H1 (cell line): ENCODE data around the gene TEX22. TPM values are rescaled to one million over a fixed set of nuclear protein-coding genes. Genes with fewer than 3 reads are reported as not detected.

Experiments
- CTCF ChIA-PET: fragments of 300-600 bp; sonication (Branson Sonifier 250); formaldehyde crosslinking; loops from one replicate; lab custom pipeline; 2021; ENCODE audit not compliant: partially characterized antibody; lab: Charles Lee
- POLR2A ChIA-PET: fragments of 300-600 bp; sonication (Branson Sonifier 250); formaldehyde crosslinking; loops from one replicate; lab custom pipeline; 2021; ENCODE audit warnings: inconsistent platforms; ENCODE audit not compliant: partially characterized antibody; lab: Charles Lee
- DNase-seq, 2 experiments: peaks; one replicate each; pipeline versions ENCODE4 v3.0.0 to v3.0.0-alpha.2; 2010 to 2022; ENCODE audit warnings: low spot score in 2 of 2, low read depth in 1 of 2, mixed read lengths in 1 of 2
- FAIRE-seq: peaks from 2 replicates; lab custom pipeline; 2011; peaks lifted over from hg19 to GRCh38; lab: Jason Lieb, UNC
- H2AFZ ChIP-seq: 2 replicates; pipeline ENCODE4 v1.8.1; 2012; ENCODE audit warnings: low read length, inconsistent platforms
- H2AK5ac ChIP-seq: 2 replicates; pipeline ENCODE4 v1.6.1; 2013; ENCODE audit warnings: low read depth, low read length
- H2BK120ac ChIP-seq: replicated peaks from 2 replicates; pipeline ENCODE3; 2013; ENCODE audit warnings: low read depth, low read length, inconsistent platforms
- H2BK12ac ChIP-seq: 2 replicates; pipeline ENCODE4 v1.6.1; 2013; ENCODE audit warnings: low read depth, low read length
- H2BK15ac ChIP-seq: 2 replicates; pipeline ENCODE4 v1.6.1; 2013; ENCODE audit warnings: low read length
- H2BK20ac ChIP-seq: 2 replicates; pipeline ENCODE4 v1.6.1; 2013; ENCODE audit warnings: low read length
- H2BK5ac ChIP-seq: 2 replicates; pipeline ENCODE4 v1.6.1; 2013; ENCODE audit warnings: low read depth, low read length
- H3K14ac ChIP-seq: 2 replicates; pipeline ENCODE4 v1.6.1; 2013; ENCODE audit warnings: inconsistent platforms; ENCODE audit not compliant: insufficient read length
- H3K18ac ChIP-seq: 2 replicates; pipeline ENCODE4 v1.6.1; 2013; ENCODE audit warnings: low read length; ENCODE audit errors: extremely low read depth
- H3K23ac ChIP-seq: 2 replicates; pipeline ENCODE4 v1.6.1; 2013; ENCODE audit warnings: inconsistent platforms; ENCODE audit not compliant: insufficient read length
- H3K23me2 ChIP-seq: 2 replicates; pipeline ENCODE4 v1.6.1; 2013; ENCODE audit warnings: low read depth, low read length
- H3K27ac ChIP-seq: 2 replicates; pipeline ENCODE4 v1.6.1; 2011; ENCODE audit warnings: low read depth, low read length, inconsistent platforms
- H3K27me3 ChIP-seq, 4 experiments: replicated peaks in 1 of 4; 1 replicate in 1 of 4; 2 replicates in 3 of 4; pipeline versions ENCODE4 v1.6.1 to v1.8.1; 2011 to 2013; ENCODE audit warnings: low read length in 3 of 4, mild to moderate bottlenecking in 3 of 4, inconsistent platforms in 2 of 4, mixed read lengths in 2 of 4, moderate library complexity in 1 of 4; ENCODE audit not compliant: control insufficient read depth in 3 of 4, insufficient read depth in 3 of 4; ENCODE audit errors: extremely low read depth in 1 of 4
- H3K36me3 ChIP-seq, 4 experiments: 2 replicates each; pipeline versions ENCODE4 v1.6.1 to v1.8.1; 2011 to 2013; ENCODE audit warnings: mild to moderate bottlenecking in 4 of 4, low read length in 3 of 4, moderate library complexity in 2 of 4, control low read depth in 1 of 4, inconsistent platforms in 1 of 4; ENCODE audit not compliant: insufficient read depth in 4 of 4, control insufficient read depth in 2 of 4
- H3K4ac ChIP-seq: replicated peaks from 2 replicates; pipeline ENCODE3; 2013; ENCODE audit warnings: low read length, low read depth, mixed read lengths, inconsistent platforms; ENCODE audit not compliant: insufficient read length
- H3K4me1 ChIP-seq, 4 experiments: replicated peaks in 1 of 4; 1 replicate in 1 of 4; 2 replicates in 3 of 4; pipeline versions ENCODE4 v1.6.1 to v1.8.1; 2011 to 2013; ENCODE audit warnings: low read length in 3 of 4, inconsistent platforms in 2 of 4, mixed read lengths in 1 of 4; ENCODE audit not compliant: insufficient read depth in 4 of 4, control insufficient read depth in 3 of 4
- H3K4me2 ChIP-seq, 2 experiments: 2 replicates each; pipeline versions ENCODE4 v1.6.1 to v1.8.1; 2011 to 2013; ENCODE audit warnings: low read depth in 2 of 2, low read length in 2 of 2, control low read depth in 1 of 2, inconsistent platforms in 1 of 2, mild to moderate bottlenecking in 1 of 2; ENCODE audit not compliant: insufficient read depth in 1 of 2
- H3K4me3 ChIP-seq, 4 experiments: fragments of 200-600, 300-600 bp in 1 of 4; sonication (generic), shearing (Covaris generic), sonication (Bioruptor Twin) in 1 of 4; 2 replicates each; pipeline versions ENCODE4 v1.5.1 to v1.8.1; 2011 to 2016; ENCODE audit warnings: low read length in 4 of 4, low read depth in 3 of 4, control low read depth in 2 of 4, inconsistent platforms in 2 of 4, mild to moderate bottlenecking in 2 of 4, mixed read lengths in 1 of 4, moderate library complexity in 1 of 4; ENCODE audit not compliant: insufficient read depth in 2 of 4; ENCODE audit errors: extremely low read depth in 1 of 4
- H3K56ac ChIP-seq: replicated peaks from 2 replicates; pipeline ENCODE3; 2013; ENCODE audit warnings: low read depth, mild to moderate bottlenecking, mixed read lengths, low read length, inconsistent platforms; ENCODE audit not compliant: insufficient read length
- H3K79me1 ChIP-seq: 2 replicates; pipeline ENCODE4 v1.6.1; 2013; ENCODE audit warnings: low read depth, low read length, control low read depth
- H3K79me2 ChIP-seq, 2 experiments: 2 replicates each; pipeline versions ENCODE4 v1.6.1 to v1.8.1; 2012 to 2013; ENCODE audit warnings: low read length in 2 of 2, mild to moderate bottlenecking in 2 of 2, inconsistent platforms in 1 of 2; ENCODE audit not compliant: insufficient read depth in 2 of 2, control insufficient read depth in 1 of 2
- H3K9ac ChIP-seq, 4 experiments: replicated peaks in 1 of 4; 1 replicate in 1 of 4; 2 replicates in 3 of 4; pipeline versions ENCODE4 v1.6.1 to v1.8.1; 2011 to 2013; ENCODE audit warnings: low read depth in 3 of 4, low read length in 3 of 4, control low read depth in 2 of 4, mild to moderate bottlenecking in 2 of 4, moderate library complexity in 2 of 4, inconsistent platforms in 1 of 4; ENCODE audit errors: extremely low read depth in 1 of 4
- H3K9me3 ChIP-seq, 2 experiments: 2 replicates each; pipeline versions ENCODE4 v1.6.1 to v1.8.1; 2012 to 2013; ENCODE audit warnings: mild to moderate bottlenecking in 2 of 2, moderate library complexity in 2 of 2, control low read depth in 1 of 2, inconsistent platforms in 1 of 2, low read depth in 1 of 2, low read length in 1 of 2, mixed read lengths in 1 of 2; ENCODE audit not compliant: insufficient read depth in 2 of 2
- H4K20me1 ChIP-seq, 2 experiments: replicated peaks in 1 of 2; 2 replicates each; pipeline versions ENCODE3 to v1.8.1; 2011 to 2013; ENCODE audit warnings: inconsistent platforms in 2 of 2, low read length in 2 of 2, mild to moderate bottlenecking in 1 of 2; ENCODE audit not compliant: insufficient read depth in 2 of 2, control insufficient read depth in 1 of 2
- H4K5ac ChIP-seq: 2 replicates; pipeline ENCODE4 v1.6.1; 2013; ENCODE audit warnings: low read length, low read depth, mixed read lengths, inconsistent platforms; ENCODE audit not compliant: insufficient read length
- H4K8ac ChIP-seq: 2 replicates; pipeline ENCODE4 v1.8.0; 2013; ENCODE audit warnings: mild to moderate bottlenecking, moderate library complexity, low read length, inconsistent platforms; ENCODE audit not compliant: insufficient read depth; ENCODE audit errors: extremely low read depth
- H4K91ac ChIP-seq: replicated peaks from 2 replicates; pipeline ENCODE3; 2013; ENCODE audit warnings: low read length, mixed read lengths, inconsistent platforms; ENCODE audit not compliant: insufficient read length
- CBX8 ChIP-seq: fragments of 300-800, 300-1000 bp; sonication (generic); IDR thresholded peaks from 2 replicates; pipeline ENCODE4 v1.7.1; 2016; ENCODE audit warnings: low read depth, low read length, borderline replicate concordance
- CTBP2 ChIP-seq: IDR thresholded peaks from 2 replicates; pipeline ENCODE4 v1.7.0; 2011; ENCODE audit warnings: borderline replicate concordance, mild to moderate bottlenecking, moderate library complexity, mixed read lengths, low read length; ENCODE audit not compliant: insufficient read depth, insufficient read length
- EGR1 ChIP-seq: IDR thresholded peaks from 2 replicates; pipeline ENCODE4 v1.6.1; 2011; ENCODE audit warnings: low read depth, low read length, borderline replicate concordance
- NANOG ChIP-seq: IDR thresholded peaks from 2 replicates; pipeline ENCODE4 v1.6.1; 2011; ENCODE audit warnings: low read length, low read depth, mild to moderate bottlenecking, inconsistent platforms; ENCODE audit not compliant: insufficient read depth, poor library complexity, severe bottlenecking
- POLR2AphosphoS5 ChIP-seq: IDR thresholded peaks from 2 replicates; pipeline ENCODE4 v1.6.1; 2011; ENCODE audit warnings: low read depth, low read length
- YY1 ChIP-seq: IDR thresholded peaks from 2 replicates; pipeline ENCODE4 v1.6.1; 2011; ENCODE audit warnings: low read depth, mild to moderate bottlenecking, low read length
- WGBS, 2 experiments: shearing (Covaris generic) in 1 of 2; methylation state at CpG; one replicate each; pipeline versions ENCODE4 v1.1.6 to v1.1.7; 2013 to 2015; ENCODE audit warnings: low lambda C conversion rate in 2 of 2, mixed read lengths in 2 of 2, inconsistent platforms in 1 of 2, low coverage in 1 of 2, missing lambda C conversion rate in 1 of 2; ENCODE audit not compliant: insufficient replicate concordance in 2 of 2, insufficient coverage in 1 of 2, insufficient read length in 1 of 2; ENCODE audit errors: extremely low coverage in 1 of 2, missing lambda C conversion rate in 1 of 2; 5-methylcytosine and 5-hydroxymethylcytosine counted together
- polyA plus RNA-seq, 7 experiments: library from polyadenylated mRNA; depleted of rRNA in 3 of 7; stranded (reverse) in 5 of 7; unstranded in 2 of 7; fragments of >200 nt in 5 of 7; fragments of 200-250 nt in 2 of 7; gene quantifications; 1 replicate in 5 of 7; 2 replicates in 1 of 7; 4 replicates in 1 of 7; pipeline versions ENCODE4 v1.2.1 to v1.2.3, GENCODE V29; 2011 to 2013; ENCODE audit warnings: missing spikeins in 2 of 7, mixed read lengths in 2 of 7
- total RNA-seq: library from RNA; stranded (reverse); fragmentation: NEBNext Ultra II Directional; extraction: Animal tissue kit (Norgen Biotek cat#: 25700); gene quantifications from 2 replicates; pipeline ENCODE4 v1.2.1, GENCODE V29; 2021

The TEX22 gene
- total and polyA plus RNA-seq, 2 of the 8 experiments (the other 6 are each of a cell fraction or from before 2014, with no cell fraction given) = 0.24 to 0.39 TPM

DNA sequence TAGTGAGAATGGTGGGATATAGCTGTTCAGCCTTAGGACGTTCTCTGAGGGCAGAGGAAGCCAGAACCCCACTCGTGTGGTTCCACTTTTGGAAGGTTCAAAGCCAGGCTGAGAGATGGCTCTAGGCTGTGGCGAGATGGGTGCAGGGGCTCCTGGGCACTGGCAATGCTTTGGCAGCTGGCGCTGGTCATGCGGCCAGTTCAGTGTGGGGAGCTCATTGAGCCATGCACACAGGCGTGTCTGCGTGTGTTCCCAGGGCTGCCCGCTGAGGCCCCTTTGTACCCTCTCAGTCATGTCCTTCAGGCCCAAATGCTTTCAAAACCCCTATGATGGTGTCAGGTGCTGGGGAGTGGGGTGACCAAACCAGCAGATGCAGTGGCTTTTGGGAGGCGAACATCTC, 1.7 kb downstream of the TEX22 start:
- Histone ChIP-seq H3K4ac (no peak overlapping the region), H2BK5ac (no peak overlapping the region), H4K20me1 (no peaks in the 10 kb centered on the region), H2BK20ac (no peak overlapping the region), H2AFZ (no peak overlapping the region), H2BK120ac (no peak overlapping the region), H3K27ac (no peak overlapping the region), H4K8ac (no peak overlapping the region), H4K91ac (no peak overlapping the region), H3K23ac (no peak overlapping the region), H3K4me2 (no peak overlapping the region), H3K18ac (no peak overlapping the region), H3K79me2 (no peaks in the 10 kb centered on the region), H2BK15ac (no peak overlapping the region), H3K36me3 (peaks cover 0 to 16% (median 2%) of the 10 kb centered on the region in 4 experiments; a peak in 3 of 8 replicates), H4K5ac (no peak overlapping the region), H3K14ac (no peak overlapping the region), H3K9me3 (peaks cover 40 to 60% of the 10 kb centered on the region in 2 experiments), H3K4me3 (no peak overlapping the region), H3K9ac (no peak overlapping the region), H3K4me1 (peaks cover 0 to 9% (median 3%) of the 10 kb centered on the region in 4 experiments; a peak in 4 of 7 replicates), H3K23me2 (peaks cover 3% of the 10 kb centered on the region; the same call in 1 of the 2 replicates), H3K56ac (no peak overlapping the region), H2BK12ac (no peak overlapping the region), H3K79me1 (no peaks in the 10 kb centered on the region), H3K27me3 (peaks cover 0 to 19% (median 8%) of the 10 kb centered on the region in 4 experiments; a peak in 5 of 7 replicates), H2AK5ac (no peak overlapping the region)
- DNase-seq (no peak), FAIRE-seq (no peak)
- CTCF ChIA-PET = interaction anchor here (1.0 to 1.4 kb wide), 4 partner anchors 12 to 339 kb away, joined by 3 to 4 read pairs (median 4); no protein-coding TSS in a partner anchor
- POLR2A ChIA-PET = interaction anchor here (1.2 to 2.8 kb wide), 2 partner anchors 8 to 12 kb away, joined by 4 to 9 read pairs; no protein-coding TSS in a partner anchor
- WGBS, 2 experiments = 96% methylated on average over 9 of the region's 9 CpGs; no CpG with 5 or more reads in 1 of the 2 experiments
- TF ChIP-seq CBX8 (no peak), YY1 (no peak), POLR2AphosphoS5 (no peak), EGR1 (no peak), NANOG (no peak), CTBP2 (no peak)
